Left cardiac atrium (tissue), 4 donors: ENCODE results near the gene SYT1. TPM values are rescaled to one million over a fixed set of nuclear protein-coding genes. Genes with fewer than 3 reads are reported as not detected.

ENCODE experiments used
- ATAC-seq, 2 donors: fragments of 200-7000 bp; cut with Tn5 transposase; one replicate each; pipeline ENCODE4 v1.9.1; 2020; ENCODE audit warnings: mild to moderate bottlenecking in 2 of 2, moderate library complexity in 2 of 2
- DNase-seq: peaks from one replicate; pipeline ENCODE4 v3.0.0-alpha.2; 2020
- intact Hi-C, 2 donors: fragments of 100-400 bp; cut with DNase I; formaldehyde crosslinking; loops; one replicate each; pipeline versions ENCODE4 v1.14.1 to v1.15.1; 2022 to 2023
- total RNA-seq, 2 donors: library from RNA; stranded (reverse); fragmentation: NEBNext Ultra II Directional; extraction: Animal tissue kit (Norgen Biotek cat#: 25700); gene quantifications; one replicate each; pipeline ENCODE4 v1.2.1, GENCODE V29; 2021
- donor health status: DM: no; HTN: yes; CAD: no.
- donor health status: DM: no; HTN: yes; CAD: no; lungs with severe emphysema.
- donor health status: DM: yes; HTN: yes; CAD: no.
- donor health status: Dilated cardiomyopathy.

Gene SYT1
- total RNA-seq, 2 donors from 2014 or later = 0.68 to 1.5 TPM

DNA sequence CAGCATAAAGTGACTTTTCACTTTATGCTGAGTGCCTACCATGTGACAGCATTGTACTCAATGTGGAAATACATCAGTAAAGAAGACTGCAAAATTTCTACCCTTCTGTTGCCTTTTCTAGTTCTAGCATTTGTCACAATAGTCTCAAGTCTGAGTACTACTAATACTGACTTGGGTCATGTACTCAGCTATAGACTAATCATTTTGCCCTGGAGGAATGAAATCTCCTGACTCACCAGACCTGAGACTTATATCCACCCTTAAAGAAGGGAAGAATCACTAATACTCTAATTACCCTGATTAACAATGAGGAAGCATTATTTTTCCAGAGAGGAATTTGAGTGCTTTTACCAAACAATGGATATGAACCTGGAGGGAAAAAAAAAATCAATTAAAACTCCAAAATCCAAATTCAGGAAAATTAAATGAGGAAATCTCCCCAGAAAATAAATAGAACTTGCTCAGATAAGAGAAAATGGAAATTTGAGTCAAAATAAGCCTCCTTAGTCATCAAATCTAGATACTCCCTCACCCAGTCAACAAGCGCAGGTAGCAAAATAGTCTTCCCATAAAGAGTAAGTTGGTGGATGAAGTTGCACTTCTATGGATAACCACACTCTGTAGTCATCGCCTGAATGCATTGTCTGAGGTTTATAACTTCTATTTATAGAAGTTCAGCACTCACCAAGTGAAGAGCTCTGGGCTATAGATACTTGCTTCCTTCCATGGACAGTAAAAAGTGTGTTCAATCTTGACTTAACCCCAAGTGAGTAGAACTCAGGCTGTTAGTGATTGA lies 386.6 kb downstream of the SYT1 start:
- intact Hi-C loops = no loop called here
- ATAC-seq (no peak), DNase-seq (no peak)

DNA sequence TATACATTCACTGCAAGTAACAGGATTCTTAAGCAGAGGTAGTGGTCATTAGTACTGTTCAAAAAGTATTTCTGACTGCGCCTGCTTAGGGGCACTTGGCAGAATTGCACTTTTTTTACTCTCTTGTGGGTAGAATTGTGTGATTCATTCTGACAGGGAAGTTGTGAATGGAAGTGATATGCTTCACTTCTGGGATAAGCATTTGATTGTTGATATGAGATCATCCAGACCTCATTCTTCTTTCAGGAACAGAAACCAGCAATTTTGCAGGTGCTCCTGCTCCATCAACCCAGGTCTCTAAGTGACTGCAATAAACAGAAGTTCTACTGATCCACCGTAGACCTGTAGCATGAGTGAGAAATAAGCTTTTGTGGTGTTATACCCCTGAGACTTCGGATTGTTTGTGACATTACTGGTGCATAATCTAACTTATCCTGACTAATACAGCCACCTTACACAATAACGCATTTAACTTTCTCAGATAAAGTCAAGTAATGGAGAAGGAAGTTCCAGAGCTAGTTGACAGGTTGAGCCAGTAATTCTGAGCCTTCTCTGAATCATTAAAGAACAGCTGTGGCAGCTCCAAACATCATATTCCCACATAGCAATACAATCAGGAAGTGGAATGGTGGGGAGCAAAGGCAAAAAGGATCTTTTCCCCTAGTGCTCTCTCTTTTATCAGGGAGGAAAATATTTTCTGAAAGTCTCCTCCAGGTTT lies 387.9 kb downstream of the SYT1 start:
- DNase-seq (no peak), ATAC-seq (no peak)
- intact Hi-C loops = no loop called here

DNA sequence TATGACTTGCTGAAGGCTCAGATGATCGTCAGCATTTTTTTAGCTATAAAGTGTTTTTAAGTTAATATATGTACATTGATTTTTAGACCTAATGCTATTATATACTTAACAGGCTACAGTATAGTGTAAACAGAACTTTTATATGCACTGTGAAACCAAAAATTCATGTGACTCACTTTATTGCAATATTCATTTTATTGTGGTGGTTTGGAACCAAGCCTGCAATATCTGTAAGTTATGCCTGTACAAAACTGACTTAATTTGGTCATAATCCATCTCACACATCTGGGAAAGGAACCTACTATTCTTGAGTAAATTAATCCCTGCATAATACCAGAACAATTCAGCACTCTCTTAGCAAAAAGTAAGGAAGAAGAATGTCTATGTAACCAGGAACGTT lies 390.7 kb downstream of the SYT1 start:
- ATAC-seq (no peak), DNase-seq (no peak)
- intact Hi-C loops = no loop called here

DNA sequence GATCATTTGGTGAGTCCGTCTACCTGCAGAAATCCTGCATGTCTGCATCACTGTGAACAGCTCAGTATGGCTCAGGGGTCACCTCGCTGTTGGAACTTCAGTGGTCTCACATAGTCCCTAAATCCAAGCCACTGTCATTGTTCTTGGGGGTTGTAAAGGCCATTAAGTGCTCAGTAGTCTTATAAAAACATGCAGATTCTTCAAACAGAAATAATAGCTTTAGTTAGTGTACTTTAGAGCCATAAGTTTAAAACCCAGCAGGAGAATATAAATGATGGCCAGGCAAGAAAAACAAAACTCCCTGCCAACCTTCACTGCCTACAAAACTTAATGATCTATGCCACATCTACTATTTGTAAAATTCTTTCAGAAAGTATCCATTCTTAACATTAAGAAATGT lies 396.3 kb downstream of the SYT1 start:
- ATAC-seq = no peak
- no peak for DNase-seq
- intact Hi-C loops = no loop called here

DNA sequence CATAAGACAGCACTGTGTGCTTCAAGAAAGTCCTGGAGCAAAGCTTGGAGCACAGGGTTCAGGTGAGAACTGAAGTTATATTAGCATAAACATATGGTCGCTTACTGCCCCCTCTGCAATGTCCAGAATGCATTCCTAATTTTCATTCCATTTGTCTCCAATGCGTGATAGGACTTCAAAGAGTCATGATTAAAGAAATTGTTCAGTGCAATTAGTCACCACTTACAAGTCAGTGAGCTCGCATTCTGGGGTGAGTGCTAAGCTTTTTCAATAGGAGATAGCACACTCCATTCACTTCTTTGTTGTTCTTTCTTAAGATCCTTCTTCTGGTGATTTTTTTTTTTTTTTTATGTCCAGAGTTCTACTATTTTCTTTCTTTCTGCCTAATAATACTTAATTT lies 398.4 kb downstream of the SYT1 start:
- DNase-seq (no peak), ATAC-seq (no peak)
- intact Hi-C loops = no loop called here

DNA sequence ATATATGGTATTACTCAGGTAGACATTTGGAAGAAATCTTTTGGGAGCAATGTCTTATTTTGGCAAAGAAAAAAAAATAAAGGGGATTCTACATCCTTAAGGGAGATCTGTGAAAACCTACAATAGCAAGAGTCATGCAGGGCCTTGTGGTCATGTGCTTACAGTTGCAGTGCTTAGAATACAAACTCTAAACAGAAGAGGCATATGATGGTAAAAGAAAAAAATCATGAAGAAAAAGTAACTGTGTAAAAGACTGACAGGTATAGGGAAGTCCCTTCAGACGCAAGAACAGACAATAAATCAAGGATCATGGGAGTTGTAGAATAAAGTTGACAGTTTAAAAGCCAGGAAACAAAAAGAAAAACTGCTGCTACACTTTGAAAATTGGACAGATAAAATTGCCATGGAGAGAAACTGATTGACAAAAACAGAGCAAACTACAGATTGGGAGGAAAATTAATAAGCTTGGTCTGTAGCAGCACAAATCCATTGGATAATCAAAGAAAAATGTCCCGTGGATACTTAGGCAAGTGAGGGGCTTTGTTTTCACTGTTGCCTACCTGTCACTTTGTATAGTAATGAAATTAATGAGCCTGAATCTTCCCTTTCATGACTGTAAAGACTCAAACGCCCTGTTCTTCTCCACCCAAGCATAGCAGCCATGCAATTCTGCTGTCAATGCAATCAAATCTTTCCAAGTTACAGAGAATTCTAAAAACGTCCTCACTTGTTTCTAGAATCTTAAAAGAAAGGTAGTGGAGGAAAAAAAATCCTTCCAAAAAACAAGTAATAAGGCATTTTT lies 402.0 kb downstream of the SYT1 start:
- DNase-seq = no peak

DNA sequence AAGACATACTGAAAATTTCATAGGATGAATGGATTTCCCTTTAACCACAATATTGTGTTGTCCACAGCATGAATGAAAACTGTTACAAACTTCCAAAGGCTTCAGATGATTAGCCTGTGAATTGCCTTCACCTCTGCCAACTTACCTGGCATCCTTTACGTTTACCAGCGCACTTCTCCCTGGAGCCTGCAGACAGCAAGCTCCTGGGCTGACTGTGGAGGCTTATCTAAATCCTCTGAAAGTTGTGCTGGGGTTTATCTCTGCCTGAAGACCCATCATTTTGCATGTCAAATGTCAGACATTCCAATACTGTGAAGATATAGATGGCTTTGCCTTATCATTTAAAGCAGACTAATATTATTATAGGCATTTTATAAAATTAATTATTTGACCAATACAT lies 403.0 kb downstream of the SYT1 start:
- no peak for ATAC-seq
- no peak for DNase-seq
- intact Hi-C loops = no loop called here

More for the DNA sequence above, 402.0 kb downstream of the SYT1 start:
- intact Hi-C loops = no loop called here
- no peak for ATAC-seq

DNA sequence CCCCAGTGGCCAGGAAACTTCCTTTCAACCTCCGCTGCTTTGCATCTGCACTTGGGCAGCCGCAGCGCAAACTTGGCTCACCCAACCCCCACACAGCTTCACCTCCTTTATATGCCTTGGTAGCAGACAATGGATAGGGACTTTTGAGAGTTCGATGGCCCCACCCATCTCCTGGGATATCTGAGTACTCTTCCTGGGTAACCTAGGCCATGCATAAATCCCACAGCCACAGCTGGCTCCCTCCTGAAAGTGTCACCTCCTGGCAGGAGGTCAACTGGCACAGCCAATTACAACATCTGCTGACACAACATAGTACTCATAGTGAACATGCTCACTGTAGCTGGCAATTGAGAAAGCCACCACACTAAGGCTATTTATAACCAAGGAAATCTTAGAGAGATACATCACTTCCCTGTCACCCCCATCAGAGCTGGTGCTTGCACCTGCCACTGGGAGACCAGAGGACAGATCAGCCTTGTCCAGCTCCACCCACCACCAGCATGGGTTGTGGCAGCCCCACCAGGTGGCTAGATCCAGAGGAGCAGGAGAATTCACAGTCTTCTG lies 410.0 kb downstream of the SYT1 start:
- no peak for ATAC-seq

DNA sequence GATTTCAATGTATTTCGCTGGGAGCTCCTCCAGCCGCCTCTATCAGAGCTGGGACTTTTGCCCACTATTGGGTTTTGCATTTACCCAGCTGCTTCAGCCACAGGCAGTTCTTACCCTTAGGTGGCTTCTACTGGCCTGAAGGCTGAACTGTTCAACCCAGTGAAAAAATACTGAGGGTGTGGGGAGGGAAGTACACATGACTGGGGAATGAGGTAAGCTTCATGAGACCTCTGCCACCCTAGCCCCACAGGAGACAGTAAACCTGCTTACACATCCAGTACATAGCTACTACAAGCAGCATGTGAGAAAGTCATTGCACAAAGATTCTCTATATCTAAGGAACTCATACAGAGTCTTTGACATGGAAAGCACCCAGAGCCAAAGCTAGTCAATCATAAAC lies 411.1 kb downstream of the SYT1 start:
- ATAC-seq = no peak
- no peak for DNase-seq
- intact Hi-C loops = no loop called here

More for the DNA sequence above, 410.0 kb downstream of the SYT1 start:
- intact Hi-C loops = no loop called here
- DNase-seq = no peak

DNA sequence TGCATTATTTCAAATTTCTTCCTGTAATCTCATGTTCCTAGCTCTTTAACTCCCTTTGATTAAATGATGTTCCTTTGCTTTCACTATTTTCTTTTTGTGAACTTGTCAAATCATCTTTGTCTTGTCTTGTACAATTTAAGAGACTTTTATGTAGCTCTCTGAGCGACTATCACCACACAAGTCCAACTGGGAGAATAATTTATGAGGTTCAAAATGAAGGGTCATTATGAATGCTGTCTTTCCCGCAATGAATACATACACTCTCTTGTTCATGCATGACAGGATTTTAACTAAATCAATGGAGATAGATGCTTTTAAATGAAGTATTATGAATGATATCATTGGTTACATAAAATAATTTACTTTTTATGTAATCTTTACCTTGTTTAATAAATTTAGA lies 418.8 kb downstream of the SYT1 start:
- intact Hi-C loops = no loop called here
- DNase-seq = no peak
- ATAC-seq = no peak

DNA sequence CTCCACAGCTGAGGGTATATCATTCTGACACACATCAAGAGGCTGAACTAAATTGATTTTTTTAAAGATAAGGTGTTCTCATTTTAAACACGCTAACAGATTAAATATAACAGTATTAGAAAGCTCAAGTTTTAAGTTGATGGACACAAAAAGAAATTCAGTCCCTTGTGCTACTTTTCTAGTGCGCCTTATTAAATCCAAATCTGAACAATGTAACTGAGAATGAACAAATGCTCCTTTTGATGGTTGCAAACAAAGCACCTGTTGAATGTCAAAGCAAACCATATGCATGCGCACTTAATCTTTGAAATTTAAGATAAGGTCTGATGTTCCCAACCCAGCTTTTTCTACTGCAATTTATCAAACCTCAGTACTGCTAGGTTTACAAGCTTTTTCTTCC lies 424.3 kb downstream of the SYT1 start:
- ATAC-seq (no peak), DNase-seq (no peak)
- intact Hi-C loops = no loop called here

DNA sequence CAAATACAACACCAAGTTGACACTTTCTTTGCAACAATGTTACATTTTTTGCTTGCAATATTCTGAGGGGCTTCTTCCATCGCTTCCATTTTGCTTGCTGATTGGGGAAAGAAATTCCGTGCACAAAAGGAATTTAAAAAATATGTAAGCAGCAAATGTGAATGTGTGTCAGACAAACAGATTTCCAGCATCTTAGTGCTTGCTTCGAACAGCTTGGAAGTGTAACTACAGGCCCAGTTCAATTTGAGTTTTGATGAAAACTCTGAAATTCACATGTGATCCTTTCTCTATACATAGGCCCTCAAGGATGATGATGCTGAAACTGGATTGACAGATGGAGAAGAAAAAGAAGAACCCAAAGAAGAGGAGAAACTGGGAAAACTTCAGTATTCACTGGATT lies 427.1 kb downstream of the SYT1 start:
- no peak for DNase-seq
- no peak for ATAC-seq
- intact Hi-C loops = no loop called here

DNA sequence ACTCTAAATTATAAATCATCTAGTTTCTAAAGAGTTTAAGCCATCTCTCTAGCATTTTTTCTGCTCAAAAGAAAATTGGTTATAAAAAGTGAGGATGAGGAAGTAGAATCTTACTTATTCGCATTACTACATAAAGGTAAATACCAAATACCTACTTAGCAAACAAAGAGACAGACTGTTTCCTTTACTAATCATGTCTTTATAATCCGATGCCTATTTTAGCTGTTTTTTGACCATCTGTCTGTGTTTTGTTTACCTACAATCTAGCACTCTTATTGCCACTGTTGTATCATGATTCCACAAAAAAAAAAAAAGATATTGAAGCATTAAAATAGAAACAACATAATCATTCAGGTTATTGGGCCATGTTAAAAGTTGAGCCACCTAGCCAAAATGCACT lies 430.0 kb downstream of the SYT1 start:
- DNase-seq = no peak
- intact Hi-C loops = no loop called here
- ATAC-seq = no peak

DNA sequence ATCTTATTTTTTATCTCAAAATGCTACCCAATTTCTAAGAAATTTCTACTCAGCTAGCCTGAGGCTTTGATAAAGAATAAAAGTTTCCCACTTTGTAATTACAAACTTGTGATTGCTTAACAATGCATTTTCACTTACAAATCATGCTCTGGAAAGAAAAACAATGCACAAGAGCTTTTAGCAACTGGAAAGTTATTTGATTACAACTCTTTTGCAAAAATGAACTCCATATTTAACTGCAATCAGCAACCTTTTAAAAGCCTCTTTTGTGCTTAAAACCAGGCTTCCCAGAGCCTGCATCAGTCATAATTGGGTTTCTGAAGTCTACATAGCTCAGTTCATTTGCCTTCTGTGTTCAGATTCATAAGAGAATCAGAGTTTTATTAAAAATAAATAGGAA lies 431.0 kb downstream of the SYT1 start:
- no peak for DNase-seq
- ATAC-seq = no peak
- intact Hi-C loops = no loop called here

DNA sequence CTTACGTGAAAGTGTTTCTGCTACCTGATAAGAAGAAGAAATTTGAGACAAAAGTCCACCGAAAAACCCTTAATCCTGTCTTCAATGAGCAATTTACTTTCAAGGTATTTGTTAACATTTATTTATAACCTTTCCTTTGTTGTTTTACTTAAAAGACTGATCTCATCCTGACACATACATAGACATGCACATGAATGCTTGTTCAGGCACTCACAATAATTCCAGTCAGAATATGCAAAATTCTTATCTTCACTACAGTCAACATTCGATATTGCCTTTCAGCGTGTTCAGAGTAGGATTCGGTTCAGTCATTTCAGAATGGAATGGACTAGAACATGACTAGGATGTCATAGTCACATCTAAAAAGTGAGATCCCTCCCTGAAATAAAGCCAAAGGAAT lies 431.6 kb downstream of the SYT1 start:
- DNase-seq (no peak), ATAC-seq (no peak)
- intact Hi-C loops = no loop called here

DNA sequence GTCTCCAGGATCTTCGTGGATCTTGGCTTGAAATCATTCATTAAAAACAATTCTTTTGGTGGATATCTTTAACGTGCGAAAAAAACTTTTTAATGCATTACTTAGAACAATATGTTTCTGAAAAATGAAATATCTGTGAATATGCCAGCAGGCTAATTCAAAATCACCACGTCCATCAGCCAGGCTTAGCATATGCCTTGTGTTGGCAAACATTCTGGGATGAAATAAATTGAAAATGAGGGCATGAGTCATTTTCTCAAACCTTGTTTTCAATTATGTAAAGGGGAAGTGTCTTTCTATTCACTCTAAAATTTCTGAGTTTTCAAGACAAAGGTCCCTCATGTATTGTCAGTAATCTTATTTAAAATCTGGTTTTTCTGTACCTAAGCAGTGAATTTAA lies 432.3 kb downstream of the SYT1 start:
- ATAC-seq (no peak), DNase-seq (no peak)
- intact Hi-C loops = no loop called here

DNA sequence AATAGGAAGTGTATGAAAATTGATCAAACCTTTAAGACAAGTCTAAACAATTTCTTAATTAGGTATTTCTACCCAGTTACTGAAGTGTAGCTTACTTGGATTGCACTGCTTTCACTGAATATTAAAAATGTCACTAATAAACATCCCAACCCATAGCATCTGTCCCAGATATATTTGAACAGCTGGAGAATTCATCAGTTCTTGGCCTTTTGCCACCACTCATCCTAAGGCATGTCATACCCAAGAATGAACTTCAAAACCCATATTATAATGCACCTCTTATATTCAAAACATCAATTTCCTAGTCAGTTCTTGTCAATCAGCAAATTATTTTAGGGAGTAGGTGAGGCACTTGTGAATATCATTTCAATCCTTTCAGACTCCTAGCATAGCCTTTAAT lies 433.9 kb downstream of the SYT1 start:
- intact Hi-C loops = no loop called here

DNA sequence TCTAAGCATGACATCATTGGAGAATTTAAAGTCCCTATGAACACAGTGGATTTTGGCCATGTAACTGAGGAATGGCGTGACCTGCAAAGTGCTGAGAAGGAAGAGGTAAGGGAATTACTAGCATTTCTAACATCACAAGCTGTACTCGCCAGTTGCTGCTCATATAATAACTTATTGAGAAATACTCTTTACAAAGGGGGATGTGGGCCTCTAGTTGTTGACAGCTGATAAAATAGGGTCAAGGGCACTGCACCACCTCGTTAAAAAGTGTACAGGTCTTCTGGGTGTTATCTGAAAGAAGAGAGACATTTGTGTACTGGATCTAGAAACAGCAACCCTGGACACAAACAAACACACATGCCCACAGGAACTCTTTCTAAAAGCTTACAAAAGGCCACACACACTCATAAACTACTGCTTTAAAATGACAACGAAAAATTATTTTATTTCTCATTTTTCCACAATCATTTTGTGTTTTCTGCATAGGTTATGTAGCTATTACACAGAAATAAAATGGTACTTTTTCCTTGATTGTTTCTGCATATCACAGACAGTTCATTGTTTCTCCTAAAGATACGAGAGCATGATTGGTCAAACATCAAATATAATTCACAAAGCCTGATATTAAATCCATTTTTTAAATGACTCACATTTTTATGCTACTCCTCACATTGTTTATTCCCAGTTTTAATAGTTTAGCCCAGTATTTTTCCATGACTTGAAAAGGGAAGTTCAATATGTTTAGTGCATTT lies 435.0 kb downstream of the SYT1 start:
- intact Hi-C loops = no loop called here
- no peak for ATAC-seq
- no peak for DNase-seq

More for the DNA sequence above, 433.9 kb downstream of the SYT1 start:
- ATAC-seq (no peak), DNase-seq (no peak)

DNA sequence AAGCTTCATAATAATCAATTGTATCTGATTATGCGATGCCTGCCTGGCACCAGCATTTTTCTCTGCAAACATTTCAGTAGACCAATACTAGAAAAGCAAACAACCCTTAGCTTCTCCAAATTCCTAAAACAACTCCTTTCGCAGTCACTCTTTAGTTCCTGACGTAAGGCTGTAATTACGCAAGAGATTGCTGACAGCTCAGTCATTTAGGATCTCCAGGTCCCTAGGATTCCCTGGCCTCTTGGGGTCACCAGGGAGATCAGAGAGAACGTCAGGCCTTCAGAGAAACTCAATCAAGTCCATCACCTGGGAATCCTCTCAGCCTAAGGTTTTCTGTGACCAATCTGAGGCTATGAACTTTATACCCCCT lies 435.6 kb downstream of the SYT1 start:
- ATAC-seq (peak in 1 of 2 donors; percentile 41), DNase-seq (no peak)
- intact Hi-C loops = no loop called here
